MCF 10A (cell line): ENCODE measurements around the gene KIF6. TPM values are rescaled to one million over a fixed set of nuclear protein-coding genes. Genes with fewer than 3 reads are reported as not detected.

Source experiments
- BruUV-seq: library from RNA; stranded (reverse); fragments of 400-500 nt; replicated peaks from 2 replicates; lab custom pipeline; 2021; lab: Mats Ljungman, UMichigan
- CTCF ChIA-PET: fragments of 300-600 bp; sonication (Branson Sonifier 250); formaldehyde crosslinking; extraction: SDS; loops from one replicate; lab custom pipeline; 2021; ENCODE audit warnings: antibody characterized with exemption, inconsistent platforms; lab: Yijun Ruan, JAX
- POLR2A ChIA-PET: fragments of 300-600, 350-650 bp; sonication (Branson Sonifier 250); formaldehyde crosslinking; extraction: SDS; loops from one replicate; lab custom pipeline; 2020; ENCODE audit warnings: antibody characterized with exemption, inconsistent platforms; lab: Yijun Ruan, JAX
- DNase-seq: peaks from one replicate; pipeline ENCODE4 v3.0.0-alpha.2; 2018; ENCODE audit not compliant: unreplicated experiment
- H3K27ac Mint-ChIP-seq: one replicate; pipeline ENCODE4 v1.8.0; 2022; ENCODE audit warnings: mild to moderate bottlenecking, low read depth, mixed read lengths; ENCODE audit not compliant: unreplicated experiment
- H3K27me3 Mint-ChIP-seq: one replicate; pipeline ENCODE4 v1.8.0; 2022; ENCODE audit warnings: mixed read lengths; ENCODE audit not compliant: insufficient read depth, unreplicated experiment
- H3K36me3 Mint-ChIP-seq: one replicate; pipeline ENCODE4 v1.8.0; 2022; ENCODE audit warnings: mild to moderate bottlenecking, moderate library complexity, mixed read lengths; ENCODE audit not compliant: insufficient read depth, unreplicated experiment
- H3K4me1 Mint-ChIP-seq: one replicate; pipeline ENCODE4 v1.8.0; 2022; ENCODE audit warnings: mixed read lengths; ENCODE audit not compliant: insufficient read depth, unreplicated experiment
- H3K4me3 Mint-ChIP-seq: one replicate; pipeline ENCODE4 v1.8.0; 2022; ENCODE audit warnings: mild to moderate bottlenecking, moderate library complexity, mixed read lengths; ENCODE audit not compliant: unreplicated experiment
- H3K9me3 Mint-ChIP-seq: one replicate; pipeline ENCODE4 v1.8.0; 2022; ENCODE audit warnings: mixed read lengths; ENCODE audit not compliant: unreplicated experiment
- intact Hi-C: fragments of 100-400 bp; cut with micrococcal nuclease; formaldehyde crosslinking; loops from 2 replicates; pipeline ENCODE4 v1.14.1; 2022
- total RNA-seq: library from RNA; stranded (reverse); gene quantifications from 2 replicates; pipeline ENCODE4 v1.2.3, GENCODE V29; 2022
- TF ChIP-seq, protein P1 (sequence below): fragments of 200-600 bp; IDR thresholded peaks from one replicate; pipeline ENCODE4 v1.8.0; 2022; ENCODE audit warnings: antibody characterized with exemption, mild to moderate bottlenecking; ENCODE audit not compliant: unreplicated experiment

The KIF6 gene
- total RNA-seq, 1 experiment from 2014 or later: 0.91 TPM

DNA sequence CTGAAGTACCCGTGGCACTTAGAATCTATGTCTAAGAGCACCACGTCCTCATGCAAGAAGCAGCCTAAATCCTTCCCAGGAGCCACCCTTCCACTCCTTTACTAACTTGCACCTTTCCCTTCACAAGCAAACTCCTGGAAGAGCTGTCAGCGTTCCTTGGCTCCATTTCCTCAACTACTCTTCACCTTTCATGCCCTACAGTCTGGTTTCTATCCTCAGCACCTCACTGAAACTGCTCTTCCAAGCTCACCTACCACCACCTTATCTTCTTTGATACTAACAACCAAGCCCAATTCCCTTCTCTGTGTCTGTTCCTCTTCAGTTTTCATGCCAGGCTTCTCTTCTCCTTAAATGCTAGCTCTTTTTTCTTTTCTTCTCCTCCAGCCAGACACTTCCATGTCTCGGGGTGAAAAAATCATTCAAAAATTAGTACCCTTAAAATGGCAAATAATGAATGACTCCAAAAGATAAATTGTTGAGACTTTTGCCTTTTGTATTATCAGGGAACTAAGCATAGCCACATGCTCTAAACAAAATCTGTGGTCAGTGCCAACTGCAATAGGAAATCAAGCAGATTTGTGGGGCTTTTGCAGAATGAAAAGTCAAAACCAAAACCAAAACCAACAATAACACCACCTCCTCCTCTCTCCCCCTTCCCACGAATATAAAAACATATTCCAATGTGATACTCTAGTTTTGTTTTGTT lies 253.1 kb downstream of the KIF6 start:
- Mint-ChIP-seq H3K27ac (no peak overlapping the region), H3K4me1 (no peaks in the 10 kb centered on the region), H3K27me3 (no peaks in the 10 kb centered on the region), H3K4me3 (no peak overlapping the region), H3K36me3 (no peaks in the 10 kb centered on the region), H3K9me3 (peaks cover 8% of the 10 kb centered on the region)
- DNase-seq: no peak
- no TSS peak for BruUV-seq
- intact Hi-C loops: no loop called here
- ChIA-PET CTCF (interaction anchor here (0.7 to 1.3 kb wide), 2 partner anchors 13 to 18 kb away, joined by 3 to 4 read pairs; no protein-coding TSS in a partner anchor), POLR2A (no interaction called here)
- TF ChIP-seq, protein P1, sequence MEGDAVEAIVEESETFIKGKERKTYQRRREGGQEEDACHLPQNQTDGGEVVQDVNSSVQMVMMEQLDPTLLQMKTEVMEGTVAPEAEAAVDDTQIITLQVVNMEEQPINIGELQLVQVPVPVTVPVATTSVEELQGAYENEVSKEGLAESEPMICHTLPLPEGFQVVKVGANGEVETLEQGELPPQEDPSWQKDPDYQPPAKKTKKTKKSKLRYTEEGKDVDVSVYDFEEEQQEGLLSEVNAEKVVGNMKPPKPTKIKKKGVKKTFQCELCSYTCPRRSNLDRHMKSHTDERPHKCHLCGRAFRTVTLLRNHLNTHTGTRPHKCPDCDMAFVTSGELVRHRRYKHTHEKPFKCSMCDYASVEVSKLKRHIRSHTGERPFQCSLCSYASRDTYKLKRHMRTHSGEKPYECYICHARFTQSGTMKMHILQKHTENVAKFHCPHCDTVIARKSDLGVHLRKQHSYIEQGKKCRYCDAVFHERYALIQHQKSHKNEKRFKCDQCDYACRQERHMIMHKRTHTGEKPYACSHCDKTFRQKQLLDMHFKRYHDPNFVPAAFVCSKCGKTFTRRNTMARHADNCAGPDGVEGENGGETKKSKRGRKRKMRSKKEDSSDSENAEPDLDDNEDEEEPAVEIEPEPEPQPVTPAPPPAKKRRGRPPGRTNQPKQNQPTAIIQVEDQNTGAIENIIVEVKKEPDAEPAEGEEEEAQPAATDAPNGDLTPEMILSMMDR: no peak

DNA sequence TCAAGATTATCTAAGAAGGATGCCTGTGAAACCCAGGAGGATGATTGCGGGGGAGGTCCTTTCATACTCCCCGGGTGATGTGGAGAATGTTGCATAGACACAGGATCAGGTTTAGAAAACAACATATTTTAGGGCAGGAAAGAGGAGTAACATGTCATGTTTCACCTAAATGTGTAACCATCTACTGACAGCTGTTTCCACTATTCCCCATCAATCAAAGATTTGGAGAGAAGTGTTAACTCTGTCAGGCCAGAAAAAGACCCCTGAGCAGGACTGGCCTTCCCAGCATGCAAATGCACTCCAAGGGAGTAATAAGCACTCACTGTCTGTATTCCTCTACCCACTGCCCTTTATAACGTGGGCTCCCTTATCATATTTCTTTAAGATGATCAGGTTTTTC lies 254.7 kb downstream of the KIF6 start:
- intact Hi-C loops: no loop called here
- no TSS peak for BruUV-seq
- no peak for DNase-seq
- Mint-ChIP-seq H3K4me3 (no peak overlapping the region), H3K27me3 (no peaks in the 10 kb centered on the region), H3K27ac (no peak overlapping the region), H3K9me3 (peaks cover 8% of the 10 kb centered on the region), H3K4me1 (peaks cover 9% of the 10 kb centered on the region), H3K36me3 (no peaks in the 10 kb centered on the region)
- TF ChIP-seq, protein P1: no peak
- CTCF ChIA-PET: interaction anchor here (0.7 kb wide), 1 partner anchor 11 kb away, joined by 3 read pairs; no protein-coding TSS in a partner anchor
- POLR2A ChIA-PET: no interaction called here

DNA sequence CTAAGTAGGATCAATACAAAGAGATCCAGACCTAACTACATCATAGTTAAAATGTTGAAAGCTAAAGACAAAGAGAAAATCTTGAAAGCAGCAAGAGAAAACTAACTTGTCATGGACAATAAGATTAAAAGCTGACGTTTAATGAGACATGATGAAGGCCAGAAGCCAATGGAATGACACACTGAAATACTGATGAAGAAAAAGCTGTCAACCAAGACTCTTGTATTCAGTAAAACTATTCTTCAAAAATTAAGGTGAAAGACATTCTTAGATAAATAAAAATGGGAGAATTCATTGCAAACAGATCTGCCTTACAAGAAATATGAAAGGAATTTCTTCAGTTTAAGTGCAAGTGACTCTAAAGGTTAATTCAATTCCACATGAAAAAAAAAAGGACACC lies 256.8 kb downstream of the KIF6 start:
- H3K36me3 Mint-ChIP-seq: no peaks in the 10 kb centered on the region
- no peaks in the 10 kb centered on the region for H3K27me3 Mint-ChIP-seq
- intact Hi-C loops: no loop called here
- H3K4me3 Mint-ChIP-seq: no peak overlapping the region
- DNase-seq: no peak
- H3K4me1 Mint-ChIP-seq: peaks cover 20% of the 10 kb centered on the region
- BruUV-seq: no TSS peak
- TF ChIP-seq, protein P1: no peak
- H3K9me3 Mint-ChIP-seq: peaks cover 8% of the 10 kb centered on the region
- CTCF ChIA-PET: no interaction called here
- no peak overlapping the region for H3K27ac Mint-ChIP-seq
- POLR2A ChIA-PET: no interaction called here

DNA sequence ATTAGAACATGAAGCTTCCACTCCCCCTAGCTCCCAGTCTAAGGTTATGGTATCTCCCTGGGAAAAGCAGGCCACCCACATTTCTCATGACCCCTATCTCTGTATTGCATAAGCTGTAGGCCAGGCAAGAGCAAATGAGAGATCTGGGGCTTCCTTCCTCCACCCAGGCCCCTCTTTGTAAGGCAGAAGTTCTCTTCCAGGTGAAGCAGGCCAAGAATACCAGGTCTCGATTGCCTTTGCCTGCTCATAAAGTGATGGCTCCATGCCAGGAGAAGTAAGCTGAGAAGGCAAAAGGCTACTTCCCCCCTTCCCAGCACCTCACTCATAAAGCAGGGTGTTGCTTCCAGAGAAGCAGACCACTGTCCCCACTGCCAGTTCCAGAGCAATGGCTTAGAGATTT lies 258.6 kb downstream of the KIF6 start:
- TF ChIP-seq, protein P1: no peak
- intact Hi-C loops: no loop called here
- no TSS peak for BruUV-seq
- ChIA-PET CTCF (interaction anchor here (0.6 to 1.9 kb wide), 2 partner anchors 14 to 1525 kb away, joined by 3 to 6 read pairs; no protein-coding TSS in a partner anchor), POLR2A (interaction anchor here (0.6 to 1.2 kb wide), 3 partner anchors 10 to 50 kb away, joined by 3 to 4 read pairs (median 4); no protein-coding TSS in a partner anchor)
- Mint-ChIP-seq H3K27me3 (no peaks in the 10 kb centered on the region), H3K4me1 (peaks cover 20% of the 10 kb centered on the region), H3K27ac (peak overlapping the region; percentile 66), H3K36me3 (no peaks in the 10 kb centered on the region), H3K4me3 (no peak overlapping the region), H3K9me3 (peaks cover 8% of the 10 kb centered on the region)
- DNase-seq: peak; percentile 18
